HEK293 (cell line): ENCODE measurements around the gene NCK2.

ENCODE experiments used
- CTCF ChIA-PET: fragments of 350-600 bp; formaldehyde crosslinking; extraction: SDS; loops from one replicate; lab custom pipeline; 2021; ENCODE audit warnings: antibody characterized with exemption; lab: Yijun Ruan, JAX
- POLR2A ChIA-PET: fragments of 300-600 bp; formaldehyde crosslinking; extraction: SDS; loops from one replicate; lab custom pipeline; 2020; ENCODE audit warnings: antibody characterized with exemption, inconsistent platforms; lab: Yijun Ruan, JAX
- H3K27ac ChIP-seq: fragments of 200-500 bp; sonication (Bioruptor generic); 2 replicates; pipeline ENCODE4 v1.5.1; 2014; ENCODE audit warnings: low read depth, low read length, control low read depth, inconsistent platforms; ENCODE audit errors: extremely low read depth
- H3K36me3 ChIP-seq, 2 experiments: fragments of 200-500 bp in 1 of 2; sonication (Bioruptor generic) in 1 of 2; 1 replicate in 1 of 2; 2 replicates in 1 of 2; pipeline ENCODE4 v1.5.1; 2014 to 2017; ENCODE audit warnings: inconsistent platforms in 2 of 2, low read length in 2 of 2; ENCODE audit not compliant: control insufficient read depth in 2 of 2, insufficient read depth in 1 of 2
- H3K4me1 ChIP-seq: fragments of 200-500 bp; sonication (Bioruptor generic); 2 replicates; pipeline ENCODE4 v1.5.1; 2014; ENCODE audit warnings: mild to moderate bottlenecking, low read length, inconsistent platforms; ENCODE audit not compliant: control insufficient read depth, insufficient read depth
- H3K4me3 ChIP-seq: 2 replicates; pipeline ENCODE4 v1.5.1; 2011; ENCODE audit warnings: low read depth, mild to moderate bottlenecking, control low read depth, low read length, moderate library complexity
- H3K9me3 ChIP-seq: fragments of 200-500 bp; sonication (Bioruptor generic); 2 replicates; pipeline ENCODE4 v1.5.1; 2014; ENCODE audit warnings: low read depth, low read length, inconsistent platforms; ENCODE audit not compliant: control insufficient read depth, insufficient read depth
- BCL11A ChIP-seq: fragments of 450-650 bp; formaldehyde crosslinking; IDR thresholded peaks from 2 replicates; pipeline ENCODE4 v1.5.1; 2016; ENCODE audit warnings: low read depth, missing biosample characterization, missing genetic modification characterization
- FEZF1 ChIP-seq: fragments of 450-650 bp; formaldehyde crosslinking; IDR thresholded peaks from 2 replicates; pipeline ENCODE4 v1.5.1; 2016; ENCODE audit warnings: missing biosample characterization, missing genetic modification characterization
- GLIS1 ChIP-seq: fragments of 450-650 bp; formaldehyde crosslinking; IDR thresholded peaks from 2 replicates; pipeline ENCODE4 v1.5.1; 2016; ENCODE audit warnings: missing biosample characterization, missing genetic modification characterization
- HOXC10 ChIP-seq: sonication (generic); formaldehyde crosslinking; IDR thresholded peaks from 2 replicates; pipeline ENCODE4 v1.8.1; 2023; ENCODE audit warnings: mild to moderate bottlenecking, missing genetic modification reagents
- KLF10 ChIP-seq: fragments of 450-650 bp; IDR thresholded peaks from 2 replicates; pipeline ENCODE4 v1.5.1; 2018; ENCODE audit warnings: missing biosample characterization, mild to moderate bottlenecking, missing genetic modification characterization
- SALL2 ChIP-seq: fragments of 450-650 bp; formaldehyde crosslinking; IDR thresholded peaks from 2 replicates; pipeline ENCODE4 v1.5.0; 2017; ENCODE audit warnings: missing biosample characterization, mild to moderate bottlenecking, missing genetic modification characterization, borderline replicate concordance
- TCF7L2 ChIP-seq: IDR thresholded peaks from 2 replicates; pipeline ENCODE4 v1.6.1; 2011; ENCODE audit warnings: low read depth, mild to moderate bottlenecking, inconsistent platforms, low read length, moderate library complexity, borderline replicate concordance
- TRIM28 ChIP-seq: IDR thresholded peaks from 2 replicates; pipeline ENCODE4 v1.6.1; 2011; ENCODE audit warnings: low read length, control low read depth, borderline replicate concordance
- ZBTB20 ChIP-seq: fragments of 450-650 bp; formaldehyde crosslinking; IDR thresholded peaks from 2 replicates; pipeline ENCODE4 v1.5.1; 2016; ENCODE audit warnings: missing biosample characterization, missing genetic modification characterization
- ZBTB8A ChIP-seq: fragments of 450-650 bp; formaldehyde crosslinking; IDR thresholded peaks from 2 replicates; pipeline ENCODE4 v1.5.1; 2016; ENCODE audit warnings: missing biosample characterization, missing genetic modification characterization
- ZEB2 ChIP-seq: fragments of 450-650 bp; formaldehyde crosslinking; IDR thresholded peaks from 2 replicates; pipeline ENCODE4 v1.5.1; 2016; ENCODE audit warnings: missing biosample characterization, missing genetic modification characterization
- ZFP3 ChIP-seq: fragments of 450-650 bp; formaldehyde crosslinking; IDR thresholded peaks from 2 replicates; pipeline ENCODE4 v1.5.1; 2016; ENCODE audit warnings: low read depth, missing biosample characterization, missing genetic modification characterization
- ZFP69B ChIP-seq: fragments of 450-650 bp; formaldehyde crosslinking; IDR thresholded peaks from 2 replicates; pipeline ENCODE4 v1.5.1; 2016; ENCODE audit warnings: missing biosample characterization, missing genetic modification characterization
- ZNF155 ChIP-seq: fragments of 450-650 bp; formaldehyde crosslinking; IDR thresholded peaks from 2 replicates; pipeline ENCODE4 v1.5.1; 2016; ENCODE audit warnings: missing biosample characterization, missing genetic modification characterization
- ZNF174 ChIP-seq: fragments of 450-650 bp; formaldehyde crosslinking; IDR thresholded peaks from 2 replicates; pipeline ENCODE4 v1.5.0; 2017; ENCODE audit warnings: missing biosample characterization, mild to moderate bottlenecking, missing genetic modification characterization
- ZNF202 ChIP-seq: fragments of 450-650 bp; formaldehyde crosslinking; IDR thresholded peaks from 2 replicates; pipeline ENCODE4 v1.5.1; 2016; ENCODE audit warnings: missing biosample characterization, missing genetic modification characterization, borderline replicate concordance
- ZNF248 ChIP-seq: fragments of 450-650 bp; formaldehyde crosslinking; IDR thresholded peaks from 2 replicates; pipeline ENCODE4 v1.5.1; 2017; ENCODE audit warnings: missing biosample characterization, missing genetic modification characterization
- ZNF37A ChIP-seq: fragments of 450-650 bp; IDR thresholded peaks from 2 replicates; pipeline ENCODE4 v1.5.1; 2018; ENCODE audit warnings: missing biosample characterization, missing genetic modification characterization
- ZNF404 ChIP-seq: fragments of 450-650 bp; formaldehyde crosslinking; IDR thresholded peaks from 2 replicates; pipeline ENCODE4 v1.5.1; 2017; ENCODE audit warnings: missing biosample characterization, missing genetic modification characterization
- ZNF514 ChIP-seq: fragments of 450-650 bp; formaldehyde crosslinking; IDR thresholded peaks from 2 replicates; pipeline ENCODE4 v1.5.1; 2016; ENCODE audit warnings: missing biosample characterization, missing genetic modification characterization
- ZNF585B ChIP-seq: fragments of 450-650 bp; formaldehyde crosslinking; IDR thresholded peaks from 2 replicates; pipeline ENCODE4 v1.5.1; 2016; ENCODE audit warnings: missing biosample characterization, missing genetic modification characterization
- ZNF785 ChIP-seq: fragments of 450-650 bp; formaldehyde crosslinking; IDR thresholded peaks from 2 replicates; pipeline ENCODE4 v1.5.1; 2016; ENCODE audit warnings: missing biosample characterization, missing genetic modification characterization
- ZNF830 ChIP-seq: fragments of 450-650 bp; IDR thresholded peaks from 2 replicates; pipeline ENCODE4 v1.5.0; 2018; ENCODE audit warnings: missing biosample characterization, missing genetic modification characterization, low read depth, mild to moderate bottlenecking, moderate library complexity
- ZNF843 ChIP-seq: fragments of 450-650 bp; formaldehyde crosslinking; IDR thresholded peaks from 2 replicates; pipeline ENCODE4 v1.5.1; 2016; ENCODE audit warnings: missing biosample characterization, missing genetic modification characterization
- ZSCAN16 ChIP-seq: fragments of 450-650 bp; formaldehyde crosslinking; IDR thresholded peaks from 2 replicates; pipeline ENCODE4 v1.5.1; 2016; ENCODE audit warnings: missing biosample characterization, missing genetic modification characterization
- ZSCAN30 ChIP-seq: fragments of 450-650 bp; IDR thresholded peaks from 2 replicates; pipeline ENCODE4 v1.5.1; 2018; ENCODE audit warnings: missing biosample characterization, mild to moderate bottlenecking, missing genetic modification characterization, moderate library complexity
- TF ChIP-seq, protein P1 (sequence below): fragments of 450-650 bp; formaldehyde crosslinking; IDR thresholded peaks from 2 replicates; pipeline ENCODE4 v1.5.1; 2016; ENCODE audit warnings: missing biosample characterization, missing genetic modification characterization
- TF ChIP-seq, protein P2 (sequence below): fragments of 450-650 bp; IDR thresholded peaks from 2 replicates; pipeline ENCODE4 v1.5.1; 2018; ENCODE audit warnings: missing biosample characterization, missing genetic modification characterization
- TF ChIP-seq, protein P3 (sequence below): fragments of 450-650 bp; formaldehyde crosslinking; IDR thresholded peaks from 2 replicates; pipeline ENCODE4 v1.5.1; 2016; ENCODE audit warnings: missing biosample characterization, missing genetic modification characterization
- TF ChIP-seq, protein P4 (sequence below): fragments of 450-650 bp; formaldehyde crosslinking; IDR thresholded peaks from 2 replicates; pipeline ENCODE4 v1.5.1; 2016; ENCODE audit warnings: missing biosample characterization, missing genetic modification characterization

NCK2 gene

DNA sequence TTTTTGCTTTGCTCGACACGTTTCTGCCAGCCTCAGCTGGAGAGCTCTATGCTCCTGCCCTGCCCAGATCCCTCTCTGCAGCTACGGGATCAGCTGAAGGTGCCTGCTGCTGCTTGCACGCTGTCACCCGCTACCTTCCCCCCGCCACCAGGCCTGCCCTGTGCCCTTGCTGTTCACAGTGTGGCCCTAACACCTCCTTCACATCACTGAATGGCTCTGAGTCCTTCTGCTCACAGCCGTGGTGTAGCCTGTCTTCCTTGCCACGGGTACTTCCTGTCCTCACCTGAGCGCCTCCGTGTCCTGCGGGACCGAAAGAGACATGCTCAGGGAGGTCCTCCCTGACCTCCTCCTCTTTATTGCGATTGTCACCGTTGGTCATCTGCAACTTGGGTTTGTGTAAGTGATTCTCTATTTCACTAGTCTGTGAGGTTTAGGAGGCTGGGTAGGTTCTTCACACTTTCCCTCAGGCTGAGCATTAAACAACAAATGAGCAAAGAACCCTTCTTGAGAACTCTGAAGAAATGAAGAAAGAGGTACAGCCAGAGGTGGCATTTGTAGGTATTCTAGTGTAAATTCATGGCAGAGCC is 127.5 kb downstream of the NCK2 start:
- CTCF ChIA-PET = no interaction called here
- POLR2A ChIA-PET = no interaction called here
- H3K27ac ChIP-seq = no peak overlapping the region
- no peaks in the 10 kb centered on the region for H3K9me3 ChIP-seq
- no peaks in the 10 kb centered on the region for H3K4me1 ChIP-seq
- TF ChIP-seq TRIM28 (no peak), ZSCAN30 (tag by site-specific recombination) (no peak), ZNF843 (tag by site-specific recombination) (no peak), ZEB2 (tag by site-specific recombination) (no peak), GLIS1 (no peak), ZFP69B (tag by site-specific recombination) (no peak), KLF10 (tag by site-specific recombination) (no peak), ZNF202 (tag by site-specific recombination) (no peak), ZNF785 (tag by site-specific recombination) (no peak), ZNF404 (tag by site-specific recombination) (no peak), ZBTB8A (tag by site-specific recombination) (no peak), BCL11A (tag by site-specific recombination) (no peak), SALL2 (tag by site-specific recombination) (no peak), ZNF155 (tag by site-specific recombination) (no peak)
- TF ChIP-seq, protein P1, sequence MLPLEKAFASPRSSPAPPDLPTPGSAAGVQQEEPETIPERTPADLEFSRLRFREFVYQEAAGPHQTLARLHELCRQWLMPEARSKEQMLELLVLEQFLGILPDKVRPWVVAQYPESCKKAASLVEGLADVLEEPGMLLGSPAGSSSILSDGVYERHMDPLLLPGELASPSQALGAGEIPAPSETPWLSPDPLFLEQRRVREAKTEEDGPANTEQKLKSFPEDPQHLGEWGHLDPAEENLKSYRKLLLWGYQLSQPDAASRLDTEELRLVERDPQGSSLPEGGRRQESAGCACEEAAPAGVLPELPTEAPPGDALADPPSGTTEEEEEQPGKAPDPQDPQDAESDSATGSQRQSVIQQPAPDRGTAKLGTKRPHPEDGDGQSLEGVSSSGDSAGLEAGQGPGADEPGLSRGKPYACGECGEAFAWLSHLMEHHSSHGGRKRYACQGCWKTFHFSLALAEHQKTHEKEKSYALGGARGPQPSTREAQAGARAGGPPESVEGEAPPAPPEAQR (tag by site-specific recombination) = no peak
- TF ChIP-seq, protein P2, sequence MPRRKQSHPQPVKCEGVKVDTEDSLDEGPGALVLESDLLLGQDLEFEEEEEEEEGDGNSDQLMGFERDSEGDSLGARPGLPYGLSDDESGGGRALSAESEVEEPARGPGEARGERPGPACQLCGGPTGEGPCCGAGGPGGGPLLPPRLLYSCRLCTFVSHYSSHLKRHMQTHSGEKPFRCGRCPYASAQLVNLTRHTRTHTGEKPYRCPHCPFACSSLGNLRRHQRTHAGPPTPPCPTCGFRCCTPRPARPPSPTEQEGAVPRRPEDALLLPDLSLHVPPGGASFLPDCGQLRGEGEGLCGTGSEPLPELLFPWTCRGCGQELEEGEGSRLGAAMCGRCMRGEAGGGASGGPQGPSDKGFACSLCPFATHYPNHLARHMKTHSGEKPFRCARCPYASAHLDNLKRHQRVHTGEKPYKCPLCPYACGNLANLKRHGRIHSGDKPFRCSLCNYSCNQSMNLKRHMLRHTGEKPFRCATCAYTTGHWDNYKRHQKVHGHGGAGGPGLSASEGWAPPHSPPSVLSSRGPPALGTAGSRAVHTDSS (tag by site-specific recombination) = no peak
- TF ChIP-seq, all 188 proteins: peak for 0
- Histone ChIP-seq H3K4me3 (no peak overlapping the region), H3K36me3 (peaks cover 0 to 3% of the 10 kb centered on the region in 2 experiments; a peak in 1 of 3 replicates)

DNA sequence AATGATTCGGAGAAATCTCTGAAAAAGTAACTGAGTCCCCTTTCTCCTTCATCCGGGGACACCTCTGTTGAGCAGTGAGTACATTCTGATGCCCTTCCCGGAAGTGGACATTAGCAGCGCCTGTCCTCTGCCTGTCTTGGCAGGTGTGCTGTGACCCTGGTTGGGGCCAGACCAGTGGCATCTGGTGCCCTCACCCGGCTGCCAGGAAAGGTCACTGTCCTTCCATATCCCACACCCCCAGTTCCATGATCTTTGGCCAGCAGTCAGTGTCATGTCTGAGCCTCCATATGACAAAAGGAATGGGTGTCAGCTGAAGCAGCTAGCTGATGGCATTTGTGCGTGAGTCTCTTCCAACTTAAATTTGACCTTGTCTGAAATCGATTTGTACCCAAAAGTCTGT is 128.1 kb downstream of the NCK2 start:
- Histone ChIP-seq H3K4me3 (no peak overlapping the region), H3K9me3 (no peaks in the 10 kb centered on the region), H3K27ac (no peak overlapping the region), H3K4me1 (no peaks in the 10 kb centered on the region), H3K36me3 (peaks cover 0 to 3% of the 10 kb centered on the region in 2 experiments; a peak in 1 of 3 replicates)
- POLR2A ChIA-PET = no interaction called here
- CTCF ChIA-PET = no interaction called here
- TF ChIP-seq BCL11A (tag by site-specific recombination) = no peak
- no peak for TF ChIP-seq HOXC10
- TF ChIP-seq, protein P3, sequence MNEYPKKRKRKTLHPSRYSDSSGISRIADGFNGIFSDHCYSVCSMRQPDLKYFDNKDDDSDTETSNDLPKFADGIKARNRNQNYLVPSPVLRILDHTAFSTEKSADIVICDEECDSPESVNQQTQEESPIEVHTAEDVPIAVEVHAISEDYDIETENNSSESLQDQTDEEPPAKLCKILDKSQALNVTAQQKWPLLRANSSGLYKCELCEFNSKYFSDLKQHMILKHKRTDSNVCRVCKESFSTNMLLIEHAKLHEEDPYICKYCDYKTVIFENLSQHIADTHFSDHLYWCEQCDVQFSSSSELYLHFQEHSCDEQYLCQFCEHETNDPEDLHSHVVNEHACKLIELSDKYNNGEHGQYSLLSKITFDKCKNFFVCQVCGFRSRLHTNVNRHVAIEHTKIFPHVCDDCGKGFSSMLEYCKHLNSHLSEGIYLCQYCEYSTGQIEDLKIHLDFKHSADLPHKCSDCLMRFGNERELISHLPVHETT (tag by site-specific recombination) = no peak
- TF ChIP-seq ZNF514 (tag by site-specific recombination) = no peak
- TF ChIP-seq ZFP69B (tag by site-specific recombination) = no peak
- TF ChIP-seq ZNF37A = no peak
- TF ChIP-seq TRIM28 = no peak
- no peak for TF ChIP-seq ZNF830
- no peak for TF ChIP-seq ZNF248 (tag by site-specific recombination)
- TF ChIP-seq TCF7L2 = no peak
- TF ChIP-seq ZBTB20 (tag by site-specific recombination) = no peak
- no peak for TF ChIP-seq FEZF1 (tag by site-specific recombination)
- no peak for TF ChIP-seq ZNF174
- TF ChIP-seq, protein P1 (tag by site-specific recombination) = no peak
- TF ChIP-seq ZFP3 (tag by site-specific recombination) = no peak
- TF ChIP-seq ZSCAN16 (tag by site-specific recombination) = no peak
- TF ChIP-seq ZNF585B (tag by site-specific recombination) = no peak
- TF ChIP-seq, protein P4, sequence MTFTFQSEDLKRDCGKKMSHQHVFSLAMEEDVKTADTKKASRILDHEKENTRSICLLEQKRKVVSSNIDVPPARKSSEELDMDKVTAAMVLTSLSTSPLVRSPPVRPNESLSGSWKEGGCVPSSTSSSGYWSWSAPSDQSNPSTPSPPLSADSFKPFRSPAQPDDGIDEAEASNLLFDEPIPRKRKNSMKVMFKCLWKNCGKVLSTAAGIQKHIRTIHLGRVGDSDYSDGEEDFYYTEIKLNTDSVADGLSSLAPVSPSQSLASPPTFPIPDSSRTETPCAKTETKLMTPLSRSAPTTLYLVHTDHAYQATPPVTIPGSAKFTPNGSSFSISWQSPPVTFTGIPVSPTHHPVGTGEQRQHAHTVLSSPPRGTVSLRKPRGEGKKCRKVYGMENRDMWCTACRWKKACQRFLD = no peak
